GM23338 (cell line): ENCODE measurements around the gene TPH1. TPM values are rescaled to one million over a fixed set of nuclear protein-coding genes. Genes with fewer than 3 reads are reported as not detected.

ENCODE experiments used
- ATAC-seq: fragments of 200-7000 bp; cut with Tn5 transposase; 3 replicates; pipeline ENCODE4 v1.9.1; 2020
- DNase-seq: peaks from one replicate; pipeline ENCODE4 v3.0.0-alpha.2; 2015; ENCODE audit warnings: low spot score
- H2AFZ ChIP-seq: fragments of 200-600 bp; sonication (generic); 2 replicates; pipeline ENCODE4 v1.8.0; 2016; ENCODE audit warnings: antibody characterized with exemption, mild to moderate bottlenecking, moderate library complexity
- H3F3A ChIP-seq: fragments of 200-600 bp; sonication (generic); replicated peaks from 2 replicates; pipeline ENCODE4 v1.8.0; 2017; ENCODE audit warnings: antibody characterized with exemption, mixed run types, low read depth
- H3K27ac ChIP-seq: fragments of 200-600 bp; sonication (generic); 2 replicates; pipeline ENCODE4 v1.6.1; 2016; ENCODE audit warnings: low read depth
- H3K27me3 ChIP-seq: fragments of 200-600 bp; sonication (generic); 2 replicates; pipeline ENCODE4 v1.8.0; 2016; ENCODE audit warnings: mild to moderate bottlenecking, mixed run types, moderate library complexity; ENCODE audit not compliant: insufficient read depth
- H3K36me3 ChIP-seq: fragments of 200-600 bp; sonication (generic); 2 replicates; pipeline ENCODE4 v1.8.0; 2016; ENCODE audit warnings: mild to moderate bottlenecking; ENCODE audit not compliant: insufficient read depth
- H3K4me1 ChIP-seq: fragments of 200-600 bp; sonication (generic); 2 replicates; pipeline ENCODE4 v1.8.0; 2016; ENCODE audit warnings: mild to moderate bottlenecking, moderate library complexity; ENCODE audit not compliant: insufficient read depth
- H3K4me2 ChIP-seq: fragments of 200-600 bp; sonication (generic); 2 replicates; pipeline ENCODE4 v1.7.1; 2017; ENCODE audit warnings: mixed run types
- H3K4me3 ChIP-seq: fragments of 200-600 bp; sonication (generic); 2 replicates; pipeline ENCODE4 v1.6.1; 2016; ENCODE audit warnings: mixed run types
- H3K79me2 ChIP-seq: fragments of 200-600 bp; sonication (generic); replicated peaks from 2 replicates; pipeline ENCODE4 v1.8.0; 2017; ENCODE audit warnings: mild to moderate bottlenecking; ENCODE audit not compliant: insufficient read depth
- H3K9me2 ChIP-seq: fragments of 200-600 bp; sonication (generic); 2 replicates; pipeline ENCODE4 v1.8.0; 2017; ENCODE audit not compliant: insufficient read depth
- H4K20me1 ChIP-seq: fragments of 200-600 bp; sonication (generic); replicated peaks from 2 replicates; pipeline ENCODE4 v1.8.0; 2017; ENCODE audit warnings: mild to moderate bottlenecking; ENCODE audit not compliant: insufficient read depth
- H3K27ac Mint-ChIP-seq: 2 replicates; pipeline ENCODE4 v1.8.0; 2020; ENCODE audit warnings: inconsistent platforms, mild to moderate bottlenecking, moderate library complexity, mixed read lengths
- H3K27me3 Mint-ChIP-seq: 3 replicates; pipeline ENCODE4 v1.8.0; 2022; ENCODE audit warnings: low read depth, mild to moderate bottlenecking, moderate library complexity, mixed read lengths, inconsistent platforms; ENCODE audit not compliant: insufficient read depth, poor library complexity
- H3K36me3 Mint-ChIP-seq: 3 replicates; pipeline ENCODE4 v1.8.0; 2021; ENCODE audit warnings: low read depth, mild to moderate bottlenecking, inconsistent platforms, moderate library complexity, mixed read lengths
- H3K4me1 Mint-ChIP-seq: 3 replicates; pipeline ENCODE4 v1.8.0; 2020; ENCODE audit warnings: mild to moderate bottlenecking, inconsistent platforms, mixed read lengths
- H3K4me3 Mint-ChIP-seq: 3 replicates; pipeline ENCODE4 v1.8.0; 2021; ENCODE audit warnings: moderate library complexity, mild to moderate bottlenecking, inconsistent platforms, mixed read lengths
- H3K9me3 Mint-ChIP-seq: 3 replicates; pipeline ENCODE4 v1.8.0; 2020; ENCODE audit warnings: moderate library complexity, mild to moderate bottlenecking, inconsistent platforms, mixed read lengths
- CREB1 ChIP-seq: fragments of 250-450 bp; sonication (Bioruptor Pico); IDR thresholded peaks from 2 replicates; pipeline ENCODE4 v1.5.0; 2020; ENCODE audit warnings: low read depth, mild to moderate bottlenecking, moderate library complexity
- CTCF ChIP-seq, 2 experiments: fragments of 200-600 bp in 1 of 2; sonication (generic) in 1 of 2; conservative IDR thresholded peaks; 2 replicates each; pipeline versions ENCODE4 v1.5.1 to v1.6.1; 2016 to 2017; ENCODE audit warnings: antibody characterized with exemption in 2 of 2, low read depth in 2 of 2, mild to moderate bottlenecking in 2 of 2, moderate library complexity in 1 of 2
- ETS1 ChIP-seq: IDR thresholded peaks from 2 replicates; pipeline ENCODE4 v1.6.1; 2016; ENCODE audit warnings: antibody characterized with exemption
- EZH2phosphoT487 ChIP-seq: fragments of 200-600 bp; sonication (generic); IDR thresholded peaks from one replicate; pipeline ENCODE4 v1.8.1; 2018; ENCODE audit warnings: antibody characterized with exemption; ENCODE audit not compliant: unreplicated experiment
- JUNB ChIP-seq: IDR thresholded peaks from one replicate; pipeline ENCODE4 v1.6.1; 2016; ENCODE audit warnings: antibody characterized with exemption; ENCODE audit not compliant: unreplicated experiment
- NANOG ChIP-seq: IDR thresholded peaks from 2 replicates; pipeline ENCODE4 v1.6.1; 2016; ENCODE audit warnings: antibody characterized with exemption, borderline replicate concordance
- ZNF462 ChIP-seq: fragments of 250-450 bp; sonication (Bioruptor Pico); IDR thresholded peaks from 2 replicates; pipeline ENCODE4 v1.5.0; 2020; ENCODE audit warnings: mild to moderate bottlenecking, moderate library complexity
- polyA plus RNA-seq: library from polyadenylated mRNA; unstranded; fragments of >200 nt; fragmentation: Nextera tagmentation; extraction: Ambion mirVana; gene quantifications from 2 replicates; pipeline ENCODE4 v1.2.1, GENCODE V29; 2016
- total RNA-seq: library from RNA; depleted of rRNA; stranded (reverse); fragments of >200 nt; shearing (Covaris generic); gene quantifications from 2 replicates; pipeline ENCODE4 v1.2.3, GENCODE V29; 2014

The TPH1 gene
- total and polyA plus RNA-seq, 2 experiments from 2014 or later = 0.07 to 0.13 TPM

- Mint-ChIP-seq H3K9me3 (no peaks in the 10 kb centered on the region), H3K36me3 (peaks cover 73% of the 10 kb centered on the region), H3K4me1 (peaks cover 5% of the 10 kb centered on the region; the same call in 2 of the 3 replicates), H3K27ac (no peak overlapping the region), H3K27me3 (no peaks in the 10 kb centered on the region), H3K4me3 (no peak overlapping the region)
- Histone ChIP-seq H4K20me1 (0 out of 2 replicates have a peak, but pooled peaks cover 5% of the 10 kb centered on the region), H3K27me3 (no peaks in the 10 kb centered on the region), H3F3A (no peaks in the 10 kb centered on the region), H3K79me2 (no peaks in the 10 kb centered on the region), H3K36me3 (peaks cover 18% of the 10 kb centered on the region), H3K27ac (no peak overlapping the region), H3K4me2 (no peak overlapping the region), H2AFZ (no peak overlapping the region), H3K9me2 (no peaks in the 10 kb centered on the region), H3K4me1 (no peaks in the 10 kb centered on the region), H3K4me3 (no peak overlapping the region)
- TF ChIP-seq EZH2phosphoT487 (no peak), CREB1 (CRISPR knock-in tag) (no peak), ETS1 (no peak), JUNB (no peak), NANOG (no peak), ZNF462 (no peak), CTCF (conservative IDR thresholded peaks at IDR 0.05; ENCODE audit: low read depth in 2 of 2) (no peak)
- ATAC-seq (no peak), DNase-seq (no peak)
Measured at GRCh38 chr11:18088366-18088765, 42.3 kb upstream of the TPH1 start.
